NCI-H1048 (cell line): ENCODE data around the gene FFAR1.
"Not testable (repeated sequence)": the region's sequence is repeated elsewhere in the genome, so short reads cannot be mapped to it uniquely, and the experiment has no call there.

Experiments used
- DNase-seq: peaks from one replicate; lab custom pipeline; 2025; lab: John Stamatoyannopoulos, UW

Gene FFAR1

GRCh38 chr19:35362261-35363000 is 14.7 kb downstream of the FFAR1 start:
- no peak for DNase-seq

GRCh38 chr19:35363001-35363590 is 15.4 kb downstream of the FFAR1 start:
- DNase-seq, result no peak

GRCh38 chr19:35363711-35364425 is 16.2 kb downstream of the FFAR1 start:
- DNase-seq, result no peak

GRCh38 chr19:35365303-35365702 is 17.6 kb downstream of the FFAR1 start:
- DNase-seq, result no peak

- no peak for DNase-seq
Observed at GRCh38 chr19:35368378-35368777, 20.7 kb downstream of the FFAR1 start.

GRCh38 chr19:35369522-35369921 is 21.8 kb downstream of the FFAR1 start:
- DNase-seq, result no peak

- DNase-seq, result no peak
Observed at GRCh38 chr19:35370722-35371121, 23.0 kb downstream of the FFAR1 start, which contains the start of gene GPR42. TSS of gene GPR42 (plus strand) at chr19:35371068. CDS start at chr19:35371360, 292 bp downstream.

- DNase-seq, result no peak
Observed at GRCh38 chr19:35373492-35373891, 25.8 kb downstream of the FFAR1 start.

GRCh38 chr19:35374031-35374430 is 26.3 kb downstream of the FFAR1 start:
- not testable (repeated sequence) for DNase-seq

- DNase-seq, result no peak
Observed at GRCh38 chr19:35375505-35376307, 28.0 kb downstream of the FFAR1 start.

- DNase-seq, result no peak
Observed at GRCh38 chr19:35377656-35378055, 30.0 kb downstream of the FFAR1 start.

- DNase-seq, result no peak
Observed at GRCh38 chr19:35378356-35378755, 30.7 kb downstream of the FFAR1 start.

GRCh38 chr19:35379545-35379944 is 31.8 kb downstream of the FFAR1 start:
- not testable (repeated sequence) for DNase-seq

- no peak for DNase-seq
Observed at GRCh38 chr19:35379992-35380391, 32.3 kb downstream of the FFAR1 start.

- DNase-seq, result no peak
Observed at GRCh38 chr19:35380450-35381124, 32.9 kb downstream of the FFAR1 start.

- no peak for DNase-seq
Observed at GRCh38 chr19:35381318-35381717, 33.6 kb downstream of the FFAR1 start.

- no peak for DNase-seq
Observed at GRCh38 chr19:35381926-35382325, 34.2 kb downstream of the FFAR1 start.

GRCh38 chr19:35383536-35383935 is 35.8 kb downstream of the FFAR1 start:
- DNase-seq, result no peak

- DNase-seq, result no peak
Observed at GRCh38 chr19:35388277-35389054, 40.8 kb downstream of the FFAR1 start.

GRCh38 chr19:35389192-35389861 is 41.6 kb downstream of the FFAR1 start:
- DNase-seq, result no peak
